Sigmoid colon (tissue), 7 donors: ENCODE measurements around the gene STK38. TPM values are rescaled to one million over a fixed set of nuclear protein-coding genes. Genes with fewer than 3 reads are reported as not detected.

Source experiments
- DNase-seq: peaks from one replicate; pipeline ENCODE4 v3.0.0-alpha.2; 2019
- H3K27ac ChIP-seq, 4 donors: fragments of 200-600 bp; sonication (generic); one replicate each; pipeline ENCODE4 v1.5.1; 2016 to 2019; ENCODE audit warnings: mild to moderate bottlenecking in 1 of 4
- H3K27me3 ChIP-seq, 3 donors: fragments of 200-600 bp; sonication (generic); one replicate each; pipeline ENCODE4 v1.5.1; 2019; ENCODE audit warnings: mild to moderate bottlenecking in 1 of 3
- H3K36me3 ChIP-seq, 4 donors: fragments of 200-600 bp; sonication (generic); one replicate each; pipeline ENCODE4 v1.5.1; 2016 to 2019
- H3K4me1 ChIP-seq, 4 donors: fragments of 200-600 bp; sonication (generic); one replicate each; pipeline ENCODE4 v1.5.1; 2017 to 2019
- H3K4me3 ChIP-seq, 4 donors: fragments of 200-600 bp; sonication (generic); one replicate each; pipeline ENCODE4 v1.5.1; 2017 to 2019; ENCODE audit warnings: mild to moderate bottlenecking in 2 of 4, moderate library complexity in 1 of 4
- H3K9me3 ChIP-seq, 4 donors: fragments of 200-600 bp in 3 of 4; sonication (generic) in 3 of 4; one replicate each; pipeline versions ENCODE4 v1.5.1 to v1.6.1; 2013 to 2019
- CTCF ChIP-seq, 4 experiments: fragments of 450-650 bp in 3 of 4; fragments of 200-600 bp in 1 of 4; IDR thresholded peaks; one replicate each; pipeline ENCODE4 v1.5.1; 2016 to 2019; ENCODE audit warnings: antibody characterized with exemption in 4 of 4, mild to moderate bottlenecking in 3 of 4, moderate library complexity in 2 of 4
- EP300 ChIP-seq, 4 donors: sonication (generic); formaldehyde crosslinking; IDR thresholded peaks; one replicate each; pipeline ENCODE4 v1.6.1; 2017; ENCODE audit warnings: antibody characterized with exemption in 4 of 4
- POLR2A ChIP-seq, 2 donors: fragments of 450-650 bp; IDR thresholded peaks; one replicate each; pipeline ENCODE4 v1.6.1; 2016; ENCODE audit warnings: antibody characterized with exemption in 2 of 2, mild to moderate bottlenecking in 2 of 2, moderate library complexity in 2 of 2
- POLR2AphosphoS5 ChIP-seq, 4 donors: sonication (generic); formaldehyde crosslinking; IDR thresholded peaks; one replicate each; pipeline ENCODE4 v1.6.1; 2017; ENCODE audit warnings: antibody characterized with exemption in 4 of 4
- WGBS, 2 donors: extraction: QIAGEN DNeasy Blood & Tissue Kit; methylation state at CpG; one replicate each; pipeline ENCODE4 v1.1.7; 2013; 5-methylcytosine and 5-hydroxymethylcytosine counted together
- intact Hi-C: fragments of 100-400 bp; cut with DNase I; formaldehyde crosslinking; loops from one replicate; pipeline ENCODE4 v1.15.1; 2023
- polyA plus RNA-seq, 3 donors: library from polyadenylated mRNA; stranded (reverse); fragments of 200-250 nt; gene quantifications; one replicate each; pipeline ENCODE4 v1.2.3, GENCODE V29; 2013
- total RNA-seq, 4 donors: library from RNA; depleted of rRNA; stranded (reverse); fragments of >200 nt; gene quantifications; one replicate each; pipeline ENCODE4 v1.1.0, GENCODE V29; 2016
- donor health status: healthy with polysubstance abuse.
- donor health status: Bipolar disorder and iron deficiency.
- donor health status: healthy.

The STK38 gene
- total and polyA plus RNA-seq, 7 donors, result 25.8 to 47.8 (median 36.0) TPM

DNA sequence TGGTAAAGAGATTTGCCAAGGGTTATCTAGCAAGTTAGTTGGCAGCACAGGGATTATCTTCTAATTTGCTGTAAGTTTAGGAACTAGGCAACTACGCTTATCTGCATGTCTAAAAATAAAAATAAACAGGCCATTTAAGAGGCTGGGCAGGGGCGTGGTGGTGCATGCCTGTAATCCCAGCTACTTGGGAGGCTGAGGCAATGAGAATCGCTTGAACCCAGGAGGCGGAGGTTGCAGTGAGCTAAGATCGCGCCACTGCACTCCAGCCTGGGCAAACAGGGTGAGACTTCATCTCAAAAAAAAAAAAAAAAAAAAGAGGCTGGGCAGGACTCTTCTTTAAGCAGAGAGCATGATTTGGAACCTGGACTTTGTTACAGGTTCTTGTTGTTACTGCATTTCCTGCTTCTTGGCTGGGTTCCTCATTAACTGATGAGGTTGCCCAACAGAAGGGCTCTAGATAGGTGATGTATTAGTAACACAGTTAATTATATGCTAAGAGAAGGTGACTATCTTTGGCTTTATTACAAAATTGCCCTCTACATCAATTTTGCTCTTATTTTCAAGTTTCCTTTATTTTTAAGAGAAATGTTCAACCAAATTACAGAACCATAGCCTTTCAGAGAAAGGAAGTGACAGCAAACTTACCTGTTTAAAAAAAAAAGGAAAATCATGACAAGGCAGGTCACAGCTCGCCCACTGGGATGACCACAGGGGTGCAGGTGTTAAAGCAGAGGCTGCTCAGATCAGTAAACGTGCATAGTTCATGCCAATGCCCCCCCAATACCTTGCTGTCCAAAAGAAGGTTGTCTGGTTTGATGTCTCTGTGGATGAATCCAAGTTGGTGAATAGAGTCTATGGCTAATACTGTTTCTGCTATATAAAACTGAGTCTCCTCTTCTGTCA is 32.5 kb downstream of the STK38 start:
- TF ChIP-seq EP300 (IDR thresholded peaks at IDR 0.05) (no peak), POLR2A (IDR thresholded peaks at IDR 0.05) (no peak), POLR2AphosphoS5 (IDR thresholded peaks at IDR 0.05) (no peak), CTCF (IDR thresholded peaks at IDR 0.05) (no peak)
- intact Hi-C loops, result no loop called here
- Histone ChIP-seq H3K4me3 (no peak overlapping the region), H3K9me3 (no peaks in the 10 kb centered on the region), H3K27ac (no peak overlapping the region), H3K4me1 (no peaks in the 10 kb centered on the region), H3K27me3 (no peaks in the 10 kb centered on the region), H3K36me3 (peaks cover 0 to 93% (median 22%) of the 10 kb centered on the region in 4 donors)
- 23 to 73% methylated on average over 8 of the region's 8 CpGs for WGBS, 2 donors
- DNase-seq, result no peak

- H3K9me3 ChIP-seq, result no peaks in the 10 kb centered on the region
- no peaks in the 10 kb centered on the region for H3K27me3 ChIP-seq
- no peak for TF ChIP-seq CTCF (IDR thresholded peaks at IDR 0.05)
- TF ChIP-seq POLR2A (IDR thresholded peaks at IDR 0.05), result no peak
- no peak for TF ChIP-seq EP300 (IDR thresholded peaks at IDR 0.05)
- H3K4me3 ChIP-seq, result no peak overlapping the region
- no peak overlapping the region for H3K27ac ChIP-seq
- H3K4me1 ChIP-seq, result no peaks in the 10 kb centered on the region
- DNase-seq, result no peak
- intact Hi-C loops, result no loop called here
- peaks cover 0 to 82% (median 19%) of the 10 kb centered on the region in 4 donors for H3K36me3 ChIP-seq
- 24 to 70% methylated on average over 3 of the region's 3 CpGs for WGBS, 2 donors
These were observed 36.9 kb downstream of the STK38 start for GRCh38 chr6:36510365-36510764.

DNA sequence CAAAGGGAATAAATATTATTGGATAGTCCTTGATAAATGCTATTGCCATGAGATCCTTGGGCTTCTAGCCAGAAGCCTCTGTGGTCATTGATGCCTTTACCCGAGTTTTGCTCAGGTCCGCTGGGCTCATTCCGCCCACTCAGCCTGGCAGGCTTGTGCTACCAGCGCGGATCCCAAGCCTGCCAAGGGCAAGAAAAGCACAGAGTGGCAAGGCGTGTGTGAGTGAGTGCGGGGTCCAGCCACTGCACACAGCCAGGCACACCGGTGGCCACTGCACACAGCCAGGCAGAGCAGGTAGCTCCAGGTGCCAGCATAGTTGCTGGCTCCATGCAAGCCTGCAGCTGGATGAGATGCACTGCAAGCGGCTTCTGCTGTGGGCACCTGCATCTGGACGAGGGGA is 38.7 kb downstream of the STK38 start:
- no peak for TF ChIP-seq EP300 (IDR thresholded peaks at IDR 0.05)
- DNase-seq, result no peak
- intact Hi-C loops, result no loop called here
- Histone ChIP-seq H3K27me3 (no peaks in the 10 kb centered on the region), H3K9me3 (no peaks in the 10 kb centered on the region), H3K36me3 (peaks cover 0 to 83% (median 14%) of the 10 kb centered on the region in 4 donors), H3K4me1 (no peaks in the 10 kb centered on the region), H3K27ac (no peak overlapping the region), H3K4me3 (no peak overlapping the region)
- 86 to 91% methylated on average over 10 of the region's 10 CpGs for WGBS, 2 donors

DNA sequence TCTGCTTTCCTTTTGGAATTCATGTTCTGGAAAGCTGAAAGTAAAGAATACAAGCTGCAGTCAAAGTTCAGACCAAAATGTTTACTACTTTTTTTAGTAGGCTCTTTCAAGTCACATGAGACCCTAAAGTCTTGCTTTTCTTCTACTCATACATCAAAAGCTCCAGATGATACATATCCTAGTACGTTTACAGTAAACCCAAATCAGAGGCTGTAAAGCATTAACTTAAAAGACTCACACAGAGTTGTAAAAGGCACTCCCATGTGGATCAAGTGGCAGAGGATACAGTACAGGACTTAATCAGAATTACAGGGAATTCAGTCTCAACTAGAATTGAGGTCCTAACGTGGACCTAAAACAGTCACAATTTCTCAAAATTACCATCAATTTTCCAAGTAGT is 40.7 kb downstream of the STK38 start:
- peaks cover 0 to 74% (median 10%) of the 10 kb centered on the region in 4 donors for H3K36me3 ChIP-seq
- no peak for TF ChIP-seq POLR2A (IDR thresholded peaks at IDR 0.05)
- no peak for TF ChIP-seq EP300 (IDR thresholded peaks at IDR 0.05)
- TF ChIP-seq POLR2AphosphoS5 (IDR thresholded peaks at IDR 0.05), result no peak
- no peak for TF ChIP-seq CTCF (IDR thresholded peaks at IDR 0.05)
- intact Hi-C loops, result no loop called here
- no peak overlapping the region for H3K4me3 ChIP-seq
- H3K9me3 ChIP-seq, result no peaks in the 10 kb centered on the region
- WGBS, 2 donors, result 16 to 60% methylated on average over 2 of the region's 2 CpGs
- H3K4me1 ChIP-seq, result no peaks in the 10 kb centered on the region
- H3K27ac ChIP-seq, result no peak overlapping the region
- no peaks in the 10 kb centered on the region for H3K27me3 ChIP-seq
- DNase-seq, result no peak

DNA sequence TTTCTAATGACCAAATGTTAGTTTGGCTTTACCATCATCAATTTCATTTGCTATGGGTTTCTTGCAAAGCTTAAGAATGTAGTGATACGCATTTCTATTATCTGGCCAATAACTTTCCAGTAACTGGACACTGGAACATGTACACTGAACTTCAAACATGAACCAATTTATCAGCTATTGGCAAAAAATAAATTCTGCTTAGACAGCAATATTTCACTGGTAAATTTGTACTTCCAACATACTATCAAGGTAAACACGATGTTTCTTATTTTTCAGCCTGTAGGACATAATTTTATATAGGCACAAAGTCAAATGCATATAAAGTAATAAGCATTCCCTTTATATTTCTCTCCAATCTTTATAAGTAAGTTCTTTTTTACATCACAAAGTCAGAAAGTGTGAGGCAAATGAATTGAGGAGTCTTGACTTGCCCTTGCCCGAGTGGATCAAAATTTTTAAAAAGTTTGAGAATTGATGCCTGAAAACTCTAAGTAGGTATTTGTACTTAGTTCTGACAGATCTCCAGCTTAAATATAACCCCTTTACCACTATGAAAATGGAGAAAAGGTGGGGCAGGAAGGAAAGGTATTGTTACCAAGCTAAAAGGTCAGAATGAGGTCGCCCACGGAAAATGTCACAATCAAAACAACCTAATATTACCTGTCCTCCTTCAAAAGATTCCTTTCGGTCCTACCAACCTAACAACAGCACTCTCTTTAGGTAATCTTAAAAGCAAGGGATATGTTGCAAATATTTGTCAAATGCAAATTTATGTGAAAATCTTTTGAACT is 41.3 kb downstream of the STK38 start:
- Histone ChIP-seq H3K9me3 (no peaks in the 10 kb centered on the region), H3K36me3 (peaks cover 0 to 71% (median 8%) of the 10 kb centered on the region in 4 donors), H3K4me3 (no peak overlapping the region), H3K4me1 (no peaks in the 10 kb centered on the region), H3K27ac (no peak overlapping the region), H3K27me3 (no peaks in the 10 kb centered on the region)
- intact Hi-C loops, result no loop called here
- 37 to 63% methylated on average over 6 of the region's 6 CpGs for WGBS, 2 donors
- TF ChIP-seq CTCF (IDR thresholded peaks at IDR 0.05), result no peak
- TF ChIP-seq POLR2AphosphoS5 (IDR thresholded peaks at IDR 0.05), result no peak
- no peak for TF ChIP-seq POLR2A (IDR thresholded peaks at IDR 0.05)
- no peak for TF ChIP-seq EP300 (IDR thresholded peaks at IDR 0.05)
- DNase-seq, result no peak
